ENCODE data around the gene S100A13. TPM values are rescaled to one million over a fixed set of nuclear protein-coding genes. Genes with fewer than 3 reads are reported as not detected.
"Not testable (repeated sequence)": the region's sequence is repeated elsewhere in the genome, so short reads cannot be mapped to it uniquely, and the experiment has no call there.

The S100A13 gene
- total RNA-seq, 1 experiment from 2014 or later, result 11.0 TPM

DNA sequence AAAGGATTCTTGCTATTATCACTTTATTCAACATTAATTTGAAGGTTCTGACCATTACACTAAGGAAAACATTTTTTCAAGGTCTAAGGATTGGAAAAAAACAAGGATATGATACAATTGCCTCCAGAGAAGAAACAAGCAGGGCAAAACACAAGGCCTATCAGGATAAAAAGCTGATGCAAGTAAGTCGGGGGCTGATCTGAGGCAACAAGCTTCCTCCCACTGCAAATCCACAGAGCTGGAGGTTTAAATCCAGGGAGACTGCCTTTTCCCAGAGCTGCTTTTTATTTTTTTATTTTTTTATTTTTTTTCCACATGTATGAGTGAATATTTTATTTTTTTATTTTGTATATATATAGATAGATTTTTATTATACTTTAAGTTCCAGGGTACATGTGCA, 42.3 kb downstream of the S100A13 start:
- Histone ChIP-seq H3K27me3 (replicated peaks; ENCODE audit: insufficient read depth, low read depth, low read length, poor library complexity) (no peaks in the 10 kb centered on the region), H3K36me3 (ENCODE audit: insufficient read depth, low read length, poor library complexity, severe bottlenecking) (no peaks in the 10 kb centered on the region), H3K4me3 (ENCODE audit: low read depth, low read length, poor library complexity, severe bottlenecking) (no peak overlapping the region), H3K9me3 (ENCODE audit: low read depth, low read length, poor library complexity, severe bottlenecking) (no peaks in the 10 kb centered on the region), H3K4me1 (ENCODE audit: insufficient read depth, low read length, poor library complexity, severe bottlenecking) (no peaks in the 10 kb centered on the region), H3K27ac (ENCODE audit: low read depth, low read length, poor library complexity, severe bottlenecking) (no peak overlapping the region)
- DNase-seq (ENCODE audit: low spot score), result no peak
- CTCF ChIA-PET, result no interaction called here
- TF ChIP-seq, protein P1, sequence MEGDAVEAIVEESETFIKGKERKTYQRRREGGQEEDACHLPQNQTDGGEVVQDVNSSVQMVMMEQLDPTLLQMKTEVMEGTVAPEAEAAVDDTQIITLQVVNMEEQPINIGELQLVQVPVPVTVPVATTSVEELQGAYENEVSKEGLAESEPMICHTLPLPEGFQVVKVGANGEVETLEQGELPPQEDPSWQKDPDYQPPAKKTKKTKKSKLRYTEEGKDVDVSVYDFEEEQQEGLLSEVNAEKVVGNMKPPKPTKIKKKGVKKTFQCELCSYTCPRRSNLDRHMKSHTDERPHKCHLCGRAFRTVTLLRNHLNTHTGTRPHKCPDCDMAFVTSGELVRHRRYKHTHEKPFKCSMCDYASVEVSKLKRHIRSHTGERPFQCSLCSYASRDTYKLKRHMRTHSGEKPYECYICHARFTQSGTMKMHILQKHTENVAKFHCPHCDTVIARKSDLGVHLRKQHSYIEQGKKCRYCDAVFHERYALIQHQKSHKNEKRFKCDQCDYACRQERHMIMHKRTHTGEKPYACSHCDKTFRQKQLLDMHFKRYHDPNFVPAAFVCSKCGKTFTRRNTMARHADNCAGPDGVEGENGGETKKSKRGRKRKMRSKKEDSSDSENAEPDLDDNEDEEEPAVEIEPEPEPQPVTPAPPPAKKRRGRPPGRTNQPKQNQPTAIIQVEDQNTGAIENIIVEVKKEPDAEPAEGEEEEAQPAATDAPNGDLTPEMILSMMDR (conservative IDR thresholded peaks at IDR 0.05; ENCODE audit: low read depth, low read length), result no peak
- no peak for TF ChIP-seq EZH2 (IDR thresholded peaks at IDR 0.05; ENCODE audit: borderline replicate concordance, low read depth, low read length, poor library complexity, severe bottlenecking)
- POLR2A ChIA-PET (ENCODE audit: low non-redundant PET), result no interaction called here
- intact Hi-C loops (cut with micrococcal nuclease; ENCODE audit: unreplicated experiment), result no loop called here
- BruUV-seq (replicated peaks), result no TSS peak

DNA sequence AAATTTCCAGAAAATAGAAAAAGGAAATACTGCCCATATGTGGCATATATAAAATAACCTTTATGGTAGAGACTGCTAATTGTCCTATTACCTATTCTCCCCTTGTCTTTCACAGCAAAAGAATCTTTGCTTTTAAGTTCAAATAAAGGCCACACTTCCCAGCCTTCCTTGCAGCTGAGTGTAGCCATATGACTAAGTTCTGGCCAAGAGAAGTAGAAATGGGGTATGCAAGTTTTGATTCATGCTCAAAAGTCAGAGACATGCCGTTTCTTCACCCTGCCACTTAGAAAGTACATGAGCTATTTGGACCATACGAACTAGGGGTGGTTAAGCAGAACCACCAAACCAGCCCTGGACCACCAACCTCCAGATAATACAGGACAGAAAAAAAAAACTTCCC, 43.3 kb downstream of the S100A13 start:
- H3K4me3 ChIP-seq (ENCODE audit: low read depth, low read length, poor library complexity, severe bottlenecking), result no peak overlapping the region
- no peak for DNase-seq (ENCODE audit: low spot score)
- intact Hi-C loops (cut with micrococcal nuclease; ENCODE audit: unreplicated experiment), result no loop called here
- TF ChIP-seq, protein P1 (conservative IDR thresholded peaks at IDR 0.05; ENCODE audit: low read depth, low read length), result no peak
- TF ChIP-seq EZH2 (IDR thresholded peaks at IDR 0.05; ENCODE audit: borderline replicate concordance, low read depth, low read length, poor library complexity, severe bottlenecking), result no peak
- CTCF ChIA-PET, result no interaction called here
- BruUV-seq (replicated peaks), result no TSS peak
- H3K36me3 ChIP-seq (ENCODE audit: insufficient read depth, low read length, poor library complexity, severe bottlenecking), result no peaks in the 10 kb centered on the region
- H3K27me3 ChIP-seq (replicated peaks; ENCODE audit: insufficient read depth, low read depth, low read length, poor library complexity), result no peaks in the 10 kb centered on the region
- POLR2A ChIA-PET (ENCODE audit: low non-redundant PET), result no interaction called here
- H3K27ac ChIP-seq (ENCODE audit: low read depth, low read length, poor library complexity, severe bottlenecking), result no peak overlapping the region
- no peaks in the 10 kb centered on the region for H3K9me3 ChIP-seq (ENCODE audit: low read depth, low read length, poor library complexity, severe bottlenecking)
- H3K4me1 ChIP-seq (ENCODE audit: insufficient read depth, low read length, poor library complexity, severe bottlenecking), result no peaks in the 10 kb centered on the region

DNA sequence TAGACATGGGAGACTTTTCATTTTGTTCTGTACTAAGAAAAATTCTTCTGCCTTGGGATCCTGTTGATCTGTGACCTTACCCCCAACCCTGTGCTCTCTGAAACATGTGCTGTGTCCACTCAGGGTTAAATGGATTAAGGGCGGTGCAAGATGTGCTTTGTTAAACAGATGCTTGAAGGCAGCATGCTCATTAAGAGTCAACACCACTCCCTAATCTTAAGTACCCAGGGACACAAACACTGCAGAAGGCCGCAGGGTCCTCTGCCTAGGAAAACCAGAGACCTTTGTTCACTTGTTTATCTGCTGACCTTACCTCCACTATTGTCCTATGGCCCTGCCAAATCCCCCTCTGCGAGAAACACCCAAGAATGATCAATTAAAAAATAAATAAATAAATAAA, 43.8 kb downstream of the S100A13 start:
- intact Hi-C loops (cut with micrococcal nuclease; ENCODE audit: unreplicated experiment); H3K27ac ChIP-seq (ENCODE audit: low read depth, low read length, poor library complexity, severe bottlenecking); H3K4me1 ChIP-seq (ENCODE audit: insufficient read depth, low read length, poor library complexity, severe bottlenecking); H3K36me3 ChIP-seq (ENCODE audit: insufficient read depth, low read length, poor library complexity, severe bottlenecking); H3K9me3 ChIP-seq (ENCODE audit: low read depth, low read length, poor library complexity, severe bottlenecking); H3K4me3 ChIP-seq (ENCODE audit: low read depth, low read length, poor library complexity, severe bottlenecking); BruUV-seq (replicated peaks); H3K27me3 ChIP-seq (replicated peaks; ENCODE audit: insufficient read depth, low read depth, low read length, poor library complexity); POLR2A ChIA-PET (ENCODE audit: low non-redundant PET); CTCF ChIA-PET; DNase-seq (ENCODE audit: low spot score): not testable (repeated sequence)

DNA sequence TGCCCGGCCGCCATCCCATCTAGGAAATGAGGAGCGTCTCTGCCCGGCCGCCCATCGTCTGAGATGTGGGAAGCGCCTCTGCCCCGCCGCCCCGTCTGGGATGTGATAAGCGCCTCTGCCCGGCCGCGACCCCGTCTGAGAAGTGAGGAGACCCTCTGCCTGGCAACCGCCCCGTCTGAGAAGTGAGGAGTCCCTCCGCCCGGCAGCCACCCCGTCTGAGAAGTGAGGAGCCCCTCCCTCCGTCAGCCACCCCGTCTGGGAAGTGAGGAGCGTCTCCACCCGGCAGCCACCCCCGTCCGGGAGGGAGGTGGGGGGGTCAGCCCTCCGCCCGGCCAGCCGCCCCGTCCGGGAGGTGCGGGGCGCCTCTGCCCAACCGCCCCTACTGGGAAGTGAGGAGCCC, 44.5 kb downstream of the S100A13 start:
- H3K4me1 ChIP-seq (ENCODE audit: insufficient read depth, low read length, poor library complexity, severe bottlenecking); BruUV-seq (replicated peaks); CTCF ChIA-PET; H3K36me3 ChIP-seq (ENCODE audit: insufficient read depth, low read length, poor library complexity, severe bottlenecking); POLR2A ChIA-PET (ENCODE audit: low non-redundant PET); H3K27me3 ChIP-seq (replicated peaks; ENCODE audit: insufficient read depth, low read depth, low read length, poor library complexity); H3K27ac ChIP-seq (ENCODE audit: low read depth, low read length, poor library complexity, severe bottlenecking); DNase-seq (ENCODE audit: low spot score); H3K9me3 ChIP-seq (ENCODE audit: low read depth, low read length, poor library complexity, severe bottlenecking); intact Hi-C loops (cut with micrococcal nuclease; ENCODE audit: unreplicated experiment); H3K4me3 ChIP-seq (ENCODE audit: low read depth, low read length, poor library complexity, severe bottlenecking): not testable (repeated sequence)

All from A673 (cell line).